Measurements from ENCODE around the gene TEAD3. TPM values are rescaled to one million over a fixed set of nuclear protein-coding genes. Genes with fewer than 3 reads are reported as not detected.
A peak's percentile ranks its signal among the peaks of the same experiment; 100 is the strongest.

Gene TEAD3
- polyA plus RNA-seq, 3 donors = not detected

DNA sequence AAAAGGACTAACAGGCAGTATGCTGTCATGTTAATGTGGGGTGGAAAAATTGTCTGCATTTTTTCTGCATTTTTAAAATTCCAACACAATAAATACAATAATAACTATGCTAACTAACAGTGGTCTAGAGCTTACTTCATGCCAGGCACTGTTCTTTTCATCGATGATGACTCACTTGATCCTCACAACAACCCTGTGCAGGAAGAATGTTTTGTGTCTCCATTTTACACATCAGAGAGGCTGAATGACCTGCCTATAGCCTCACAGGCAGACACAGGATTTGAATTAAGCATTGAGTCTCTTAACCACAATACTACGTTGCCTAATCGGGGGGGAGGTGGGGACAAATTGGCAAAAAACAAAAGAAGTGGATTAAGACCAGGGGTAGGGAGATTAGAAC lies 71.6 kb downstream of the TEAD3 start:
- H3K9me3 Mint-ChIP-seq = peaks cover 20 to 30% (median 27%) of the 10 kb centered on the region in 7 donors
- Histone ChIP-seq H3K27ac (ENCODE audit: low read depth in 1 of 2, low read length in 2 of 2) (peak overlapping the region in 1 of 2 donors; percentile 25), H3K36me3 (replicated peaks in 1 of 2; ENCODE audit: control insufficient read depth in 1 of 2, insufficient read depth in 2 of 2, low read length in 2 of 2) (peaks cover 22 to 36% of the 10 kb centered on the region in 2 donors), H2AFZ (ENCODE audit: insufficient read depth, low read depth, low read length, poor library complexity, severe bottlenecking) (no peak overlapping the region), H3K4me2 (replicated peaks; ENCODE audit: extremely low read depth, low read length, poor library complexity, severe bottlenecking) (no peak overlapping the region), H4K20me1 (ENCODE audit: insufficient read depth, low read length) (peaks cover 6% of the 10 kb centered on the region), H3K27me3 (ENCODE audit: control insufficient read depth in 2 of 2, insufficient read depth in 2 of 2, low read length in 2 of 2) (no peaks in the 10 kb centered on the region), H3K4me1 (ENCODE audit: control insufficient read depth in 1 of 2, insufficient read depth in 2 of 2, low read length in 2 of 2) (peaks cover 23% of the 10 kb centered on the region in 2 donors), H3K79me2 (ENCODE audit: insufficient read depth, low read length) (no peaks in the 10 kb centered on the region), H3K4me3 (replicated peaks in 1 of 3; ENCODE audit: low read depth in 2 of 3, low read length in 3 of 3) (peak overlapping the region in 1 of 3 experiments; percentile 41), H3K9me3 (replicated peaks in 1 of 2; ENCODE audit: control insufficient read depth in 1 of 2, insufficient read depth in 1 of 2, low read length in 2 of 2) (peaks cover 25 to 29% of the 10 kb centered on the region in 2 donors), H3K9ac (ENCODE audit: insufficient read depth, low read length, poor library complexity, severe bottlenecking) (no peak overlapping the region)
- H3K27ac Mint-ChIP-seq = peak overlapping the region in 3 of 7 donors; percentile 18 to 42 (median 31)
- peaks cover 46 to 62% of the 10 kb centered on the region in 2 donors for H3K36me3 Mint-ChIP-seq
- 83% methylated on average over 1 of the region's 3 CpGs for WGBS (ENCODE audit: insufficient coverage)
- DNase-seq = no peak
- H3K4me1 Mint-ChIP-seq = peaks cover 22% of the 10 kb centered on the region
- H3K27me3 Mint-ChIP-seq (ENCODE audit: low read depth in 3 of 3) = peaks cover 1 to 4% (median 2%) of the 10 kb centered on the region in 3 donors
- peak overlapping the region in 1 of 2 donors; percentile 62 for H3K4me3 Mint-ChIP-seq
- intact Hi-C loops (cut with micrococcal nuclease) = no loop called here
- TF ChIP-seq, protein P1, sequence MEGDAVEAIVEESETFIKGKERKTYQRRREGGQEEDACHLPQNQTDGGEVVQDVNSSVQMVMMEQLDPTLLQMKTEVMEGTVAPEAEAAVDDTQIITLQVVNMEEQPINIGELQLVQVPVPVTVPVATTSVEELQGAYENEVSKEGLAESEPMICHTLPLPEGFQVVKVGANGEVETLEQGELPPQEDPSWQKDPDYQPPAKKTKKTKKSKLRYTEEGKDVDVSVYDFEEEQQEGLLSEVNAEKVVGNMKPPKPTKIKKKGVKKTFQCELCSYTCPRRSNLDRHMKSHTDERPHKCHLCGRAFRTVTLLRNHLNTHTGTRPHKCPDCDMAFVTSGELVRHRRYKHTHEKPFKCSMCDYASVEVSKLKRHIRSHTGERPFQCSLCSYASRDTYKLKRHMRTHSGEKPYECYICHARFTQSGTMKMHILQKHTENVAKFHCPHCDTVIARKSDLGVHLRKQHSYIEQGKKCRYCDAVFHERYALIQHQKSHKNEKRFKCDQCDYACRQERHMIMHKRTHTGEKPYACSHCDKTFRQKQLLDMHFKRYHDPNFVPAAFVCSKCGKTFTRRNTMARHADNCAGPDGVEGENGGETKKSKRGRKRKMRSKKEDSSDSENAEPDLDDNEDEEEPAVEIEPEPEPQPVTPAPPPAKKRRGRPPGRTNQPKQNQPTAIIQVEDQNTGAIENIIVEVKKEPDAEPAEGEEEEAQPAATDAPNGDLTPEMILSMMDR (IDR thresholded peaks at IDR 0.05) = no peak

Small RNA genes lying within 50 kb of the gene (small RNA-seq; reads per million reads assigned to genes)
- gene MIR7111 (ENCODE audit: insufficient read length, low read depth) = not detected

Other genes with a start within 250 kb of the TEAD3 start
- gene ZNF76, start 237.3 kb downstream of the TEAD3 start, polyA plus RNA-seq = 10 to 100 TPM in 1 of 3 donors, 1 to 10 TPM in 2; 6.8 to 49.7 (median 9.6) TPM
- 100 to 1,000 TPM in 1 of 3 donors, 10 to 100 TPM in 2; 41.2 to 110 (median 59.3) TPM for gene DEF6, start 199.3 kb downstream of the TEAD3 start, polyA plus RNA-seq
- 10 to 100 TPM in 1 of 3 donors, 1 to 10 TPM in 2; 1.2 to 22.0 (median 2.4) TPM for gene PPARD, start 154.5 kb downstream of the TEAD3 start, polyA plus RNA-seq
- gene FANCE, start 44.7 kb downstream of the TEAD3 start, polyA plus RNA-seq = 1 to 10 TPM; 1.8 to 3.0 (median 2.9) TPM
- gene RPL10A, start 28.7 kb downstream of the TEAD3 start, polyA plus RNA-seq = 1,000 to 10,000 TPM in 1 of 3 donors, 100 to 1,000 TPM in 2; 345 to 1,242 (median 421) TPM
- not detected for gene TULP1, start 15.8 kb upstream of the TEAD3 start, polyA plus RNA-seq
- 10 to 100 TPM; 20.2 to 58.5 (median 56.9) TPM for gene FKBP5, start 191.8 kb upstream of the TEAD3 start, polyA plus RNA-seq
- gene ARMC12, start 240.0 kb upstream of the TEAD3 start, polyA plus RNA-seq = 1 to 10 TPM in 1 of 3 donors, not detected in 2; 2.7 TPM